ENCODE results near the gene FREM3. TPM values are rescaled to one million over a fixed set of nuclear protein-coding genes. Genes with fewer than 3 reads are reported as not detected.

The FREM3 gene
- total RNA-seq, 2 experiments from 2014 or later: not detected

DNA sequence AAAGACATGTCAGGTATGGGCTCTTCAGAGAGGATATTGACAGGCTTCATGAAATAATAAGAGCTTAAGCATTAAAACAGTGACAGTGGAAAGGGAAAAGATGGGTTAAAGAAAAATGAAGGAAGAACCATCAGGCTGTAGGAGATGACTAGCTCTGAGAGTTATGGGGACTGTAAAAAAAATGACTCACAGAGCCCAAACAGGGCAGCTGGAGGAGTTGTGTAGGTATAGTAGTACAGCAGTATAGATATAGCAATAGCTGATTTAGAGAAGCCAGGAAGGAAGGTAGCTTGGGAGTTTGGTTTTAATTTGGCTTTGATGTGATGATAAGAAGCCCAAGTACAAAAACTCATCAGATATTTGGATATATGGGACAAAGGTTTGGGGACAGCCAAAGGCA, 66.6 kb downstream of the FREM3 start:
- ChIA-PET POLR2A (no interaction called here), CTCF (no interaction called here)

GRCh38 chr4:143626134-143626911, 74.2 kb downstream of the FREM3 start:
- Mint-ChIP-seq H3K4me1 (ENCODE audit: low read depth) (no peaks in the 10 kb centered on the region), H3K27me3 (peaks cover 4% of the 10 kb centered on the region), H3K36me3 (ENCODE audit: low read depth) (no peaks in the 10 kb centered on the region), H3K9me3 (no peaks in the 10 kb centered on the region), H3K27ac (no peak overlapping the region), H3K4me3 (no peak overlapping the region)
- no peak for DNase-seq
- H3K27ac ChIP-seq (ENCODE audit: low read depth in 1 of 2, low read length in 2 of 2): no peak overlapping the region
- ChIA-PET POLR2A (no interaction called here), CTCF (no interaction called here)
- H3K9me3 ChIP-seq (ENCODE audit: control insufficient read depth in 1 of 2, insufficient read depth in 1 of 2, low read length in 2 of 2): no peaks in the 10 kb centered on the region
- no peak overlapping the region for H3K4me3 ChIP-seq (ENCODE audit: low read length)
- no peaks in the 10 kb centered on the region for H3K36me3 ChIP-seq (ENCODE audit: insufficient read depth, low read length)
- intact Hi-C loops (cut with DNase I, micrococcal nuclease): no loop called here
- H3K4me1 ChIP-seq (ENCODE audit: insufficient read depth, low read length): no peaks in the 10 kb centered on the region
- H3K27me3 ChIP-seq (ENCODE audit: control insufficient read depth in 1 of 2, insufficient read depth in 2 of 2, low read length in 2 of 2): no peaks in the 10 kb centered on the region
- TF ChIP-seq CTCF (IDR thresholded peaks at IDR 0.05): no peak
- ATAC-seq (ENCODE audit: poor library complexity): no peak

More for the DNA sequence above, 66.6 kb downstream of the FREM3 start:
- Mint-ChIP-seq H3K36me3 (ENCODE audit: low read depth) (no peaks in the 10 kb centered on the region), H3K27me3 (peaks cover 11% of the 10 kb centered on the region), H3K4me3 (no peak overlapping the region), H3K9me3 (no peaks in the 10 kb centered on the region), H3K4me1 (ENCODE audit: low read depth) (no peaks in the 10 kb centered on the region), H3K27ac (no peak overlapping the region)
- Histone ChIP-seq H3K4me3 (ENCODE audit: low read length) (no peak overlapping the region), H3K36me3 (ENCODE audit: insufficient read depth, low read length) (no peaks in the 10 kb centered on the region), H3K27ac (ENCODE audit: low read depth in 1 of 2, low read length in 2 of 2) (no peak overlapping the region), H3K4me1 (ENCODE audit: insufficient read depth, low read length) (no peaks in the 10 kb centered on the region), H3K9me3 (ENCODE audit: control insufficient read depth in 1 of 2, insufficient read depth in 1 of 2, low read length in 2 of 2) (no peaks in the 10 kb centered on the region), H3K27me3 (ENCODE audit: control insufficient read depth in 1 of 2, insufficient read depth in 2 of 2, low read length in 2 of 2) (no peaks in the 10 kb centered on the region)
- DNase-seq (no peak), ATAC-seq (ENCODE audit: poor library complexity) (no peak)
- no peak for TF ChIP-seq CTCF (IDR thresholded peaks at IDR 0.05)
- intact Hi-C loops (cut with DNase I, micrococcal nuclease): no loop called here

DNA sequence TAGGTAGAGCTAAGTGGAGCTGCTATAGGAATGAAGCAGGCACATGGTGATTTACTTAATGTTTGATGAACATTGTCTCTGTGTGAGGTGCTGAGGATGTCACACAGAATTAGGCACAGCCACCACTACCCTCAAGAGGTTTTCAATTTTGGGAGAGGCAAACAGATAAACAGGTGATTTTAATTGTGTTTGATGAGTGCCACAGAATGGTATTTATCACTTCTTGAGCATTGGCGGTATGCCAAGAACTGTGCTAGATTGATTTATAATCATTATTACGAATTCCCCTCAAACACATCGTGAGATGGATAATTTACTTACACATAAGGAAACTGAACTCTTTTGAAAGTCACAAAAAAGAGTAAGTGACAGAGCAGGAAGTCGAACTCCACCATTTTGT, 74.8 kb downstream of the FREM3 start:
- H3K36me3 Mint-ChIP-seq (ENCODE audit: low read depth): no peaks in the 10 kb centered on the region
- no peak overlapping the region for H3K4me3 ChIP-seq (ENCODE audit: low read length)
- H3K4me1 ChIP-seq (ENCODE audit: insufficient read depth, low read length): no peaks in the 10 kb centered on the region
- no peaks in the 10 kb centered on the region for H3K9me3 ChIP-seq (ENCODE audit: control insufficient read depth in 1 of 2, insufficient read depth in 1 of 2, low read length in 2 of 2)
- no peaks in the 10 kb centered on the region for H3K36me3 ChIP-seq (ENCODE audit: insufficient read depth, low read length)
- no peaks in the 10 kb centered on the region for H3K27me3 ChIP-seq (ENCODE audit: control insufficient read depth in 1 of 2, insufficient read depth in 2 of 2, low read length in 2 of 2)
- no peaks in the 10 kb centered on the region for H3K9me3 Mint-ChIP-seq
- H3K27ac Mint-ChIP-seq: no peak overlapping the region
- H3K27me3 Mint-ChIP-seq: peaks cover 4% of the 10 kb centered on the region
- CTCF ChIA-PET: no interaction called here
- intact Hi-C loops (cut with DNase I, micrococcal nuclease): no loop called here
- H3K4me3 Mint-ChIP-seq: no peak overlapping the region
- POLR2A ChIA-PET: no interaction called here
- H3K27ac ChIP-seq (ENCODE audit: low read depth in 1 of 2, low read length in 2 of 2): no peak overlapping the region
- no peak for TF ChIP-seq CTCF (IDR thresholded peaks at IDR 0.05)
- ATAC-seq (ENCODE audit: poor library complexity): no peak
- DNase-seq: no peak
- no peaks in the 10 kb centered on the region for H3K4me1 Mint-ChIP-seq (ENCODE audit: low read depth)

All from CD4-positive, alpha-beta T cell (primary cell).